GM18873 (cell line): ENCODE measurements around the gene TTC28.
"Not testable (repeated sequence)": the region's sequence is repeated elsewhere in the genome, so short reads cannot be mapped to it uniquely, and the experiment has no call there.

Experiments used
- ATAC-seq: cut with Tn5 transposase; IDR thresholded peaks from one replicate; pipeline ENCODE4 v1.9.1; 2021; ENCODE audit warnings: mild to moderate bottlenecking, moderate library complexity, moderate number of reproducible peaks; ENCODE audit not compliant: unreplicated experiment, low FRiP score

Gene TTC28

DNA sequence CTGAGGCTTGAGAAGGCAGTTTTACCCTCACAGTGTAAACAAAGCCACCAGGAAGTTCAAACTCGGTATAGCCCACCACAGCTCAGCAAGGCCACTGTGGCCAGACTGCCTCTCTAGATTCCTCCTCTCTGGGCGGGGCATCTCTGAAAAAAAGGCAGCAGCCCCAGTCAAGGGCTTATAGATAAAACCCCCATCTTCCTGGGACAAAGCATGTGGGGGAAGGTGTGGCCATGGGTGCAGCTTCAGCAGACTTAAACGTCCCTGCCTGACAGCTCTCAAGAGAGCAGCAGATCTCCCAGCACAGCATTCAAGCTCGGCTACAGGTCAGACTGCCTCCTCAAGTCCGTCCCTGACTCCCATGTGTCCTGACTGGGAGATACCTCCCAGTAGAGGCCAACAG, 69.7 kb downstream of the TTC28 start:
- no peak for ATAC-seq

DNA sequence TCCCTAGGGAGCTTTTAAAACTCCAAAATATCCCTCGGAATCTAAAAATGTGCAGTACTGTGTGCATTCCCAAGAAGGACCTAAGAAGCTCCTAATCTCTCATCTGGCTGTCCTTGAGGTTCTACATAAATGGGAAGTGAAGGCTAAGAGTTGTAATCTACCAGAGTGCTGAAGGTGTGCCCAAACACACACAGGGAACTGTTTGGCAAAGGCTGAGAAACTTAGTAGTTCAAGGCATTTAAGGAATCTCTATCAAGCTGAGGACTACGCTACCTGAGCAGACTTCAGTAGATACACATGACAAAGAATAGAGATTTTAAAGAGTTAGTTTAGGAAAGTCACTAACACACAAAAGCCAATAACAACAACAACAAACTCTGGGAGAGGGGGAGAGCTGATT, 71.1 kb downstream of the TTC28 start:
- ATAC-seq: no peak

DNA sequence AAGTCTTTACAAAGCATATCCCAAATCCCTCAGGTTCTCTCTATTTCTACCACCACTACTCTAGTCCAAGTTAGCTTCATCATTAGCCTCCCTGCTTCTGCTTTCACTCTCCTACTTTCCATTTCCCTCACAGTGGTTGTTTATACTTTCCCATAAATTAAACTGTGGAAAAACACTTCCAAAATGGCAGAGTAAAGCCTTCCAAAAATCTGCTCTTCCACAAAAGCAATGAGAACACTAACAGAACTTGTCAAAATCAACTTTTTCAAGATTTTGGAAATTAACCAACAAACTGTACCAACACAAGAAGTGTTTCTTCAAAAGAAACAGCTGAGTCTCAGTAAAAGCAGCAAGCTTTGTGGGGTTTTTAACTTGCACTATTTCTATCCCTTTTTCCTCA, 71.8 kb downstream of the TTC28 start:
- no peak for ATAC-seq

DNA sequence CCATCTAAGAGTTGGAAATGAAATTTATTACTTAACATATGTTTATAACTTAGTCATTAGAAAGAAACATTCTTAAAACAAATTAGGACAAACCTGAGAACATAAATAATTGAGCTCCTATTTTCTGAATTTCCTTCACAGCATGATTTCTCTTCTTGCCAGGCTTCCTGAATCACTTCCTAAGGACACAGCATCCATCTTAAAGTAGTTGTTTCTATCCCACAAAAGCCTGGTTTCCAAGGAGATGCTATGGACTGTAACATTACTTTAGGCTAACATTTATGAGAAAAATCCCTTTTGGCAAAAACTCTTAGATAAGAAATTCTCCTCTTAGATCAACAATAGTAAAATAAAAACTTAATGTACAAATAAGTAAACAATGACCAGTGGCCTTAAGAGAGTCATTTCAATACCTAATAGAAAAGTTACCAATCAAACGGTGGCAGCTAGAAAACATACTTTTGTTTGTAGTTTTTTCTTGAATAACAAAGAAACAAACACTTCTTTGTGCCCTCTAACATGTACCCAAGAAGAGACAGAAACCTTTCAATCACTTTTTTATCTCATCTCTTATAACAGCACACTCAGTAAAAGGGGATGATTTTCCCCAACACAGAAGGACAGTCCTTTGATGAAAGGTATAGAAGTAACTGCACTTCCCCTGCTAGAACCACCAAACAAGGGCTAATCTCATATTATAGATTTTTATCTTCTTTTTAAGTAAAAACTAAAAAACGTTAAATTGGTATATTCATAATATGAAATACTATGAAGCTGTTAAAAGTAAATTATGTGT, 74.5 kb downstream of the TTC28 start:
- no peak for ATAC-seq

DNA sequence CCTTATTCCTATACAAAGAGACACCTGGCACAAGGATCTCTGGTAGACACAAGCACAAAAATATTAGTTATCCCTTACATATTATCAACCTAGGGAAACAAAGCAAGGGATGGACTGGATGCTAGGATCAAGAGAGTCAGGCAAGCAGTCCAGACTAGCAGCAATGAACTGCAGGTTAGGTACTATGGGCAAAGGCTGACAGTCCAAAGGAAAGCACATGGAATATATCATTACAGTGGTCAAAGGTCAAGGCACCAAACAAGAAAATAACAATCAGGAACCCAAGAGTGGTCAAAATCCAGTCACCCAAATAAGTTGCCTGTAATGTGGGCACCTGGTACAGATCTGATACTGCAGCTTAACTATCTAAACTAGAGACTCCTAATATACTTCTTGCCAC, 77.7 kb downstream of the TTC28 start:
- ATAC-seq: no peak

DNA sequence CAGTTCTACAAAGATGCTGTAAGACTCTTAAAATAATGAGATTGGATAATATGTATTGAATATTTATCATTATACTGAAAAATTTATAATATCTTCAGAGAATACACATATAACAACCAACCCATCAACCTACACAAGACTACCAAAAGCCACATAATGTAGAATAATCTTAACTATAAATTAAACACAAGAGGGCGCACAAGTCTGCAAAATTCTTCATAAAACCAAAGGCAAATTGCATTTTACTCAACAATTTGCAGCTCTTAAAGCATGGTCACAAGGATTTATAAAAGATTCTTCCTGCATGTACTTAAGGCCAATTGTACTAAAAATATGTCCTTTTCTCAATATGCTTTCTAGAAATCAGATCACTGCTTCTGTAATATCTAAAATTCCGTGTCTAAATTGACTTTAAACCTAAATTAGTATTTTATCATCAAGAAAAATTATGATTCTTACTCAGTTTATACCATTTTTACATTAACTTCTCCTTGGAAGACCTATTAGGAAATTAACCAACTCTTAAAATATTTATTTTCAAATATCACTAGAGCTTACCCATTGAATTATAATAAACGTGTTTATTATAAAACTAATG, 79.0 kb downstream of the TTC28 start:
- ATAC-seq: no peak

- ATAC-seq: no peak
Observed at GRCh38 chr22:28599693-28600092, 79.9 kb downstream of the TTC28 start.

- ATAC-seq: no peak
Observed at GRCh38 chr22:28597665-28598064, 82.0 kb downstream of the TTC28 start.

GRCh38 chr22:28594797-28595462, 84.7 kb downstream of the TTC28 start:
- no peak for ATAC-seq

DNA sequence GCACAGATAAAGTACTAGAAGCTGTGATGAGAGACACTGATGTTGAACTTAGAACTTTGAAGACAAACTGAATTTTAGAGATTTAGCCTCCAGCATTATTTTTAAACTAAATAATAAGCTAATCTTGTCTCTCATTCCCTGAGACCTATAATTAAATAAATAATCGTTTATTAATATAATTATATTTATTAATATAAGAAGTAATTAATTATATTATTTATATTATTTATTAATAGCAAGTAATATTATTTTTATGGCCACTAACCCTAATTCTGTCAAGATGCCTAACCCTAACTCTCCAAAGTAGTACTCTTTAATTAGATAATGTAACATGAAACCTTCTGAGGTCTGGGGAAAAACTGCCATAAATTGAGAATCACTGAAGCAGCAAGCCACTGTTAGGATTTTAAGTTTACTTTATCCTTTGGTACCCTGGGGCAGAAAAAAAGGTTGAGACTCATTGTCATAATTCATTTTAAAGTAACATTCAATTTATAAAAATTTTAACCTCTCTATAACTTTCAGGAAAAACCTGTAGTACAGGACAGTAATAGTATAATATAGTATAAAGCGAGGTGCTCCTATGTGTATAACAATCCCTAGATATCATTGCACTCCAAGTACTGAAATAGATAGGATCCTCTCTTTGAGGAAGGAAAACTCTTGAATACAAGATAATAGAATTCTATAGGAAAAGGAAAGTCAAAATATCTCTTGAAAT, 85.4 kb downstream of the TTC28 start:
- ATAC-seq: no peak

GRCh38 chr22:28593299-28593698, 86.3 kb downstream of the TTC28 start:
- no peak for ATAC-seq

GRCh38 chr22:28589102-28589750, 90.4 kb downstream of the TTC28 start:
- no peak for ATAC-seq

GRCh38 chr22:28585324-28585723, 94.3 kb downstream of the TTC28 start:
- no peak for ATAC-seq

DNA sequence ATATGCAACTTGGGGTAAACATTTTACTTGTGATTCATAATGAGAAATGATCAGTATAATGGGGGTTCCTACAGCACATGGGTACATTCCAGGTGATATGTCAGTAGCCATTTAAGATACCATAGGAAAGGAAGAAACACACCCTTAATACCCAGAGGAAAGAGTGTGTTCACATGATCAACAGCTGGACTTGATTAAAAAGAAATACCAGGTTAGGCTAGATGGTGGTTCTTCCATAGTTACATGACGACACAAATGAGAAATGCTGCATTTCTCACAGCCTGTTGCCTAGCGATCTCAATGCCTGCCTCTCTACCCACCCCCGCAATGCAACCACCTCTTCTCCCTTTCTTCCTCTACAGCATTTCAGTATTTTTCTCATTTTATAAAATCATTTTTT, 96.8 kb downstream of the TTC28 start:
- ATAC-seq: no peak

DNA sequence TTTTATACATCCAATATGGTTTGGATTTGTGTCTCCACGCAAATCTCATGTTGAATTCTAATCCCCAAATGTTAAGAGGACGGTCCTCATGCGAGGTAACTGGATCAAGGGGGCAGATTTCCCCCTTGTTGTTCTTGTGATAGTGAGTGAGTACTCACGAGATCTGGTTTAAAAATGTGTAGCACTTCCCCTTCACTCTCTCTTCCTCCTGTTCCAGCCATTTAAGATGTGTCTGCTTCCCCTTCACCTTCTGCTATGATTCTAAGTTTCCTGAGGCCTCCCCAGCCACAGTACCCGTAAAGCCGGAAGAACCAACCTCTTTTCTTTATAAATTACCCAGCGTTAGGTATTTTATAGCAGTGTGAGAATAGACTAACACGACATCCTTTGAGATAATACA, 98.6 kb downstream of the TTC28 start:
- ATAC-seq: no peak

GRCh38 chr22:28576162-28576561, 103.5 kb downstream of the TTC28 start:
- no peak for ATAC-seq

DNA sequence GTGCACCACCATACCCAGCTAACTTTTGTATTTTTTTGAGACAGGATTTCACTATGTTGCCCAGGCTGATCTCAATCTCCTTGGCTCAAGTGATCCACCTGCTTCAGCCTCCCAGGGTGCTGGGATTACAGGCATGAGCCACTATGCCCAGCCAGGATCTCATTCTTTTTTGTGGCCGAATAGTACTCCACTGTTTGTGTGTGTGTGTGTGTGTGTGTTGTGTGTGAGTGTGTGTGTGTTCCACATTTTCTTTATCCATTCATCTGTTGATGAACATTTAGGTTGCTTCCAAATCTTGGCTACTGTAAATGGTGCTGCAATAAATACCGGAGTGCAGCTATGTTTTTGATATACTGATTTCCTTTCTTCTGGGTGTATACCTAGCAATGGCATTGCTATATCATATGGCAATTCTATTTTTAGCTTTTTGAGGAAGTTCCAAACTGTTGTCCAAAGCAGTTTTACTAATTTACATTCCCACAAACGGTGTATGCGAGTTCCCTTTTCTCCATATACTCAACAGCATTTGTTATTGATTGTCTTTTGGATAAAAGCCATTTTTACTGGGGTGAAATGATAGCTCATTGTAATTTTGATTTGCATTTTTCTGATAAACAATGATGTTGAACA, 105.4 kb downstream of the TTC28 start:
- ATAC-seq: no peak

- no peak for ATAC-seq
Observed at GRCh38 chr22:28570696-28571373, 108.8 kb downstream of the TTC28 start.

DNA sequence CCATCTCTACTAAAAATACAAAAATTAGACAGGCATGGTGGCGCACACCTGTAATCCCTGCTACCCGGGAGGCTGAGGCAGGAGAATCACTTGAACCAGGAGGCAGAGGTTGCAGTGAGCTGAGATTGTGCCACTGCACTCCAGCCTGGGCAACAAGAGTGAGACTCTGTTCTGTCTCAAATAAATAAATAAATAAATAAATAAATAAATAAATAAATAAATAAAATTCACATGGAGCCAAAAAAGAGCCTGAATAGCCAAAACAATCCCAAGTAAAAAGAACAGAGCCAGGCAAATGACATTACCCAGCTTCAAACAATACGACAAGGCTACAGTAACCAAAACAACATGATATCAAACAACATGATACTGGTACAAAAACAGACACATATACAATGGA, 110.7 kb downstream of the TTC28 start:
- not testable (repeated sequence) for ATAC-seq

GRCh38 chr22:28568099-28568498, 111.5 kb downstream of the TTC28 start:
- no peak for ATAC-seq
